Stimulated activated effector memory CD8-positive, alpha-beta T cell treated with anti-CD3 and anti-CD28 coated beads, Interleukin-12 subunit alpha, Interleukin-12 subunit beta, amount 100 ng/mL, for 72 hours (primary cell): ENCODE data around the gene RANBP10.

Source experiments
- ATAC-seq: fragments of 150-1000 bp; cut with Tn5 transposase; 2 replicates; pipeline ENCODE4 v1.10.0; 2021
- DNase-seq, 2 donors: peaks; one replicate each; pipeline ENCODE4 v3.0.0; 2021 to 2022; ENCODE audit warnings: low spot score in 2 of 2
- H3K27ac Mint-ChIP-seq: one replicate; pipeline ENCODE4 v1.8.0; 2022; ENCODE audit warnings: mild to moderate bottlenecking, mixed read lengths
- H3K36me3 Mint-ChIP-seq: one replicate; pipeline ENCODE4 v1.8.0; 2022; ENCODE audit warnings: mild to moderate bottlenecking, mixed read lengths
- H3K4me1 Mint-ChIP-seq: one replicate; pipeline ENCODE4 v1.8.0; 2022; ENCODE audit warnings: mixed read lengths
- H3K4me3 Mint-ChIP-seq: one replicate; pipeline ENCODE4 v1.8.0; 2022; ENCODE audit warnings: mild to moderate bottlenecking, mixed read lengths
- H3K9me3 Mint-ChIP-seq: one replicate; pipeline ENCODE4 v1.8.0; 2022; ENCODE audit warnings: mixed read lengths

Gene RANBP10

GRCh38 chr16:67803894-67804293, 2.5 kb downstream of the RANBP10 start:
- Mint-ChIP-seq H3K4me3 (no peak overlapping the region), H3K9me3 (no peaks in the 10 kb centered on the region), H3K36me3 (peaks cover 64% of the 10 kb centered on the region), H3K4me1 (peaks cover 61% of the 10 kb centered on the region), H3K27ac (no peak overlapping the region)
- ATAC-seq (no peak), DNase-seq (no peak)

GRCh38 chr16:67801883-67802282, 4.5 kb downstream of the RANBP10 start:
- Mint-ChIP-seq H3K9me3 (no peaks in the 10 kb centered on the region), H3K4me3 (peak overlapping the region; percentile 26), H3K4me1 (peaks cover 69% of the 10 kb centered on the region), H3K36me3 (peaks cover 76% of the 10 kb centered on the region), H3K27ac (peak overlapping the region; percentile 67)
- ATAC-seq (no peak), DNase-seq (no peak)

GRCh38 chr16:67801241-67801640, 5.1 kb downstream of the RANBP10 start:
- Mint-ChIP-seq H3K4me1 (peaks cover 74% of the 10 kb centered on the region), H3K36me3 (peaks cover 71% of the 10 kb centered on the region)

GRCh38 chr16:67800338-67800926, 5.9 kb downstream of the RANBP10 start:
- Mint-ChIP-seq H3K9me3 (no peaks in the 10 kb centered on the region), H3K4me3 (no peak overlapping the region), H3K27ac (peak overlapping the region; percentile 88), H3K36me3 (peaks cover 71% of the 10 kb centered on the region), H3K4me1 (peaks cover 70% of the 10 kb centered on the region)
- no peak for ATAC-seq
- no peak for DNase-seq

More at GRCh38 chr16:67801241-67801640, 5.1 kb downstream of the RANBP10 start:
- H3K4me3 Mint-ChIP-seq = peak overlapping the region; percentile 26
- DNase-seq (no peak), ATAC-seq (no peak)
- peak overlapping the region; percentile 67 for H3K27ac Mint-ChIP-seq
- no peaks in the 10 kb centered on the region for H3K9me3 Mint-ChIP-seq

- ATAC-seq (no peak), DNase-seq (no peak)
- Mint-ChIP-seq H3K36me3 (peaks cover 33% of the 10 kb centered on the region), H3K4me3 (no peak overlapping the region), H3K9me3 (no peaks in the 10 kb centered on the region), H3K27ac (peak overlapping the region; percentile 75), H3K4me1 (peaks cover 41% of the 10 kb centered on the region)
Measured at GRCh38 chr16:67796099-67796718, 10.2 kb downstream of the RANBP10 start.

GRCh38 chr16:67790071-67790470, 16.3 kb downstream of the RANBP10 start:
- no peak overlapping the region for H3K4me3 Mint-ChIP-seq
- DNase-seq (no peak), ATAC-seq (no peak)
- H3K9me3 Mint-ChIP-seq = no peaks in the 10 kb centered on the region
- H3K27ac Mint-ChIP-seq = no peak overlapping the region
- peaks cover 6% of the 10 kb centered on the region for H3K4me1 Mint-ChIP-seq
- peaks cover 13% of the 10 kb centered on the region for H3K36me3 Mint-ChIP-seq

- Mint-ChIP-seq H3K4me1 (peaks cover 10% of the 10 kb centered on the region), H3K36me3 (peaks cover 20% of the 10 kb centered on the region), H3K9me3 (no peaks in the 10 kb centered on the region), H3K4me3 (no peak overlapping the region), H3K27ac (peak overlapping the region; percentile 38)
- ATAC-seq (no peak), DNase-seq (no peak)
Measured at GRCh38 chr16:67786491-67786890, 19.9 kb downstream of the RANBP10 start.

- ATAC-seq (no peak), DNase-seq (no peak)
- H3K9me3 Mint-ChIP-seq = no peaks in the 10 kb centered on the region
- H3K4me3 Mint-ChIP-seq = no peak overlapping the region
- H3K27ac Mint-ChIP-seq = peak overlapping the region; percentile 32
- peaks cover 16% of the 10 kb centered on the region for H3K36me3 Mint-ChIP-seq
- peaks cover 32% of the 10 kb centered on the region for H3K4me1 Mint-ChIP-seq
Measured at GRCh38 chr16:67783353-67783725, 23.0 kb downstream of the RANBP10 start.

- ATAC-seq (no peak), DNase-seq (no peak)
- Mint-ChIP-seq H3K4me1 (peaks cover 32% of the 10 kb centered on the region), H3K36me3 (peaks cover 16% of the 10 kb centered on the region), H3K4me3 (no peak overlapping the region), H3K27ac (peak overlapping the region; percentile 32), H3K9me3 (no peaks in the 10 kb centered on the region)
Measured at GRCh38 chr16:67782567-67783352, 23.6 kb downstream of the RANBP10 start.

- H3K36me3 Mint-ChIP-seq = peaks cover 16% of the 10 kb centered on the region
- H3K9me3 Mint-ChIP-seq = no peaks in the 10 kb centered on the region
- DNase-seq (no peak), ATAC-seq (peak; percentile 84)
- H3K4me3 Mint-ChIP-seq = no peak overlapping the region
- peak overlapping the region; percentile 88 for H3K27ac Mint-ChIP-seq
- peaks cover 26% of the 10 kb centered on the region for H3K4me1 Mint-ChIP-seq
Measured at GRCh38 chr16:67781565-67781921, 24.8 kb downstream of the RANBP10 start.

- no peak for ATAC-seq
- no peak overlapping the region for H3K4me3 Mint-ChIP-seq
Measured at GRCh38 chr16:67780847-67781564, 25.4 kb downstream of the RANBP10 start.

GRCh38 chr16:67779256-67780014, 26.9 kb downstream of the RANBP10 start:
- Mint-ChIP-seq H3K4me3 (no peak overlapping the region), H3K36me3 (peaks cover 8% of the 10 kb centered on the region), H3K4me1 (peaks cover 26% of the 10 kb centered on the region), H3K9me3 (no peaks in the 10 kb centered on the region), H3K27ac (peak overlapping the region; percentile 20)
- DNase-seq (no peak), ATAC-seq (no peak)

More at GRCh38 chr16:67780847-67781564, 25.4 kb downstream of the RANBP10 start:
- Mint-ChIP-seq H3K36me3 (peaks cover 16% of the 10 kb centered on the region), H3K27ac (peak overlapping the region; percentile 88), H3K9me3 (no peaks in the 10 kb centered on the region), H3K4me1 (peaks cover 26% of the 10 kb centered on the region)
- no peak for DNase-seq

GRCh38 chr16:67775273-67775672, 31.1 kb downstream of the RANBP10 start:
- H3K9me3 Mint-ChIP-seq = no peaks in the 10 kb centered on the region

GRCh38 chr16:67774457-67774853, 31.9 kb downstream of the RANBP10 start:
- H3K27ac Mint-ChIP-seq = peak overlapping the region; percentile 64
- ATAC-seq = no peak
- no peak for DNase-seq

More at GRCh38 chr16:67775273-67775672, 31.1 kb downstream of the RANBP10 start:
- H3K4me1 Mint-ChIP-seq = peaks cover 10% of the 10 kb centered on the region
- no peak overlapping the region for H3K27ac Mint-ChIP-seq
- DNase-seq (no peak), ATAC-seq (no peak)
- peaks cover 28% of the 10 kb centered on the region for H3K36me3 Mint-ChIP-seq
- no peak overlapping the region for H3K4me3 Mint-ChIP-seq

More at GRCh38 chr16:67774457-67774853, 31.9 kb downstream of the RANBP10 start:
- peaks cover 1% of the 10 kb centered on the region for H3K4me1 Mint-ChIP-seq
- H3K36me3 Mint-ChIP-seq = peaks cover 36% of the 10 kb centered on the region
- H3K4me3 Mint-ChIP-seq = no peak overlapping the region
- H3K9me3 Mint-ChIP-seq = no peaks in the 10 kb centered on the region
